Measurements from ENCODE around the gene CHML.

CHML gene, protein sequence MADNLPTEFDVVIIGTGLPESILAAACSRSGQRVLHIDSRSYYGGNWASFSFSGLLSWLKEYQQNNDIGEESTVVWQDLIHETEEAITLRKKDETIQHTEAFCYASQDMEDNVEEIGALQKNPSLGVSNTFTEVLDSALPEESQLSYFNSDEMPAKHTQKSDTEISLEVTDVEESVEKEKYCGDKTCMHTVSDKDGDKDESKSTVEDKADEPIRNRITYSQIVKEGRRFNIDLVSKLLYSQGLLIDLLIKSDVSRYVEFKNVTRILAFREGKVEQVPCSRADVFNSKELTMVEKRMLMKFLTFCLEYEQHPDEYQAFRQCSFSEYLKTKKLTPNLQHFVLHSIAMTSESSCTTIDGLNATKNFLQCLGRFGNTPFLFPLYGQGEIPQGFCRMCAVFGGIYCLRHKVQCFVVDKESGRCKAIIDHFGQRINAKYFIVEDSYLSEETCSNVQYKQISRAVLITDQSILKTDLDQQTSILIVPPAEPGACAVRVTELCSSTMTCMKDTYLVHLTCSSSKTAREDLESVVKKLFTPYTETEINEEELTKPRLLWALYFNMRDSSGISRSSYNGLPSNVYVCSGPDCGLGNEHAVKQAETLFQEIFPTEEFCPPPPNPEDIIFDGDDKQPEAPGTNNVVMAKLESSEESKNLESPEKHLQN

DNA sequence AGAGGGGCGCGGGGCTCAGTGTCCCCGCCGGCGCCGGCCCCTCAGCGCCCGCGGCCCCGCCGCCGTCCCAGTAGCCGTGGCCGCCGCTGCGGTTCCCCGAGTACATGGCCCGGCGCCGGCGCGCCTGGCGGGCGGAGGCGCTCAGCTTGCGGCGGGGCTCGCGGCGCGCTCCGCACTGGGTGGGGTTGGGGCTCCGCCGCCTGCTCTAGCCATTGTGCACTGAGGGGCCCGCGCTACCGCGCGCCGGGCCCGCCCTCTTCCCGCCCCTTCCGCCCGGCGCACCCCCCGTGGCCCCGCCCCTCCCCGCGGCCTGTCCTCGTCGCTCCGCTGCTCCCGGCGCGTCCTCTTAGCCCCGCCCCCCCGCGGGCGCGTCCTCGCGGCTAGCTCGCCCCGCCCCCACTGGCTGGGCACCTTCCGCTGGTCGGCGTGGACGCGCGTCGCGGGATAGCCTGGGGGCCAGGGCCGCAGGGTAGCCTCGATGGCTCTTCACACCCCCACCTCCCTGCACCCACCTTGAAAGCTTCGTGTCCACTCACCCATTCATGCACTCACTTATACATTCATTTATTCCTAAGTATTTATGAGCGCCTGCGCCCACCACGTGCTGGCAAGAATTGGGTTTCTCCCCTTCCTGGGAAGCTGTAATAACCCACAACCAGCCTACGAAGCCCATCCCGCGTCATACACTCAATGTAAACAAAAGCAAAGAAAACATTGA lies at the start of gene CHML, which contains the start of gene OPN3:
Gene CHML, minus strand, starts transcription at position 221 of the 718 bp plus-strand sequence. CDS start 4,603 bp downstream, outside the sequence.
Gene OPN3, minus strand, starts transcription at position 221 of the 718 bp plus-strand sequence. Its CDS starts 115 bp downstream, at position 106.
- H3K79me2 ChIP-seq (ENCODE audit: insufficient read depth, low read length) = peaks cover 46% of the 10 kb centered on the region
- peak within 1 kb of the TSS; percentile 93 to 100 for H3K4me3 ChIP-seq (ENCODE audit: low read depth in 1 of 2, low read length in 2 of 2)
- peak within 1 kb of the TSS; percentile 95 for H3K9ac ChIP-seq (ENCODE audit: low read depth, low read length)
- H2AFZ ChIP-seq (ENCODE audit: low read depth, low read length) = peak within 1 kb of the TSS; percentile 100
- TF ChIP-seq, protein P1, sequence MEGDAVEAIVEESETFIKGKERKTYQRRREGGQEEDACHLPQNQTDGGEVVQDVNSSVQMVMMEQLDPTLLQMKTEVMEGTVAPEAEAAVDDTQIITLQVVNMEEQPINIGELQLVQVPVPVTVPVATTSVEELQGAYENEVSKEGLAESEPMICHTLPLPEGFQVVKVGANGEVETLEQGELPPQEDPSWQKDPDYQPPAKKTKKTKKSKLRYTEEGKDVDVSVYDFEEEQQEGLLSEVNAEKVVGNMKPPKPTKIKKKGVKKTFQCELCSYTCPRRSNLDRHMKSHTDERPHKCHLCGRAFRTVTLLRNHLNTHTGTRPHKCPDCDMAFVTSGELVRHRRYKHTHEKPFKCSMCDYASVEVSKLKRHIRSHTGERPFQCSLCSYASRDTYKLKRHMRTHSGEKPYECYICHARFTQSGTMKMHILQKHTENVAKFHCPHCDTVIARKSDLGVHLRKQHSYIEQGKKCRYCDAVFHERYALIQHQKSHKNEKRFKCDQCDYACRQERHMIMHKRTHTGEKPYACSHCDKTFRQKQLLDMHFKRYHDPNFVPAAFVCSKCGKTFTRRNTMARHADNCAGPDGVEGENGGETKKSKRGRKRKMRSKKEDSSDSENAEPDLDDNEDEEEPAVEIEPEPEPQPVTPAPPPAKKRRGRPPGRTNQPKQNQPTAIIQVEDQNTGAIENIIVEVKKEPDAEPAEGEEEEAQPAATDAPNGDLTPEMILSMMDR (IDR thresholded peaks at IDR 0.05; ENCODE audit: borderline replicate concordance, extremely low read depth, low read length, poor library complexity, severe bottlenecking) = no peak
- no peak for TF ChIP-seq EZH2 (IDR thresholded peaks at IDR 0.05; ENCODE audit: borderline replicate concordance, low read depth, low read length, severe bottlenecking)
- no peaks in the 10 kb centered on the region for H3K27me3 ChIP-seq (ENCODE audit: insufficient read depth, low read length, poor library complexity)
- H3K4me2 ChIP-seq (ENCODE audit: insufficient read depth, low read length) = peak within 1 kb of the TSS; percentile 94
- H3K36me3 ChIP-seq (ENCODE audit: insufficient read depth, low read length) = peaks cover 20% of the 10 kb centered on the region
- H4K20me1 ChIP-seq (ENCODE audit: insufficient read depth, low read length) = peaks cover 2% of the 10 kb centered on the region; the same call in 1 of the 2 replicates
- peak; percentile 93 for DNase-seq
- ATAC-seq (ENCODE audit: insufficient read depth, low read depth) = peak; percentile 91
- H3K27ac ChIP-seq (ENCODE audit: low read length) = peak within 1 kb of the TSS; percentile 93
- H3K9me3 ChIP-seq (ENCODE audit: insufficient read depth, low read length, severe bottlenecking) = no peaks in the 10 kb centered on the region
- H3K4me1 ChIP-seq (ENCODE audit: insufficient read depth, low read length) = peaks cover 42% of the 10 kb centered on the region

DNA sequence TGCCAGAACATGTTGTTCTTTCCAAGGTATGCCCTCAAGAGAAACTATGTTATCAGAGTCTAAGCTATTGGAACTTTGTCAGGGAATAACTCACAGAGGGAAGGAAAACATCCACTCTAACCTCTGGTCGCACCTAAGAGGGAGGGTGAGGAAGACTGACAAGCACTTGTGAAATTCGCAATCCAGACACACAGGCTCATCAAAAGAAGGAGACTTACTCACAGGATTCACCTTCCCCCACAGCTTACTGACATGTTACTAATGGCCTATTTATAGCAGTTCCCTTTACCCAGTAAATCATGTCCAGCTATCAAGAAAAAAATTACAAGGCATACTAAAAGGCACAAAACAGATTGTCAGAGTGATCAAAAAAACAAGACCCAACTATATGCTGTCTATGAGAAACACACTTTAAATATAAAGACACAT lies 48.8 kb upstream of the CHML start:
- Histone ChIP-seq H3K27ac (ENCODE audit: low read length) (no peak overlapping the region), H2AFZ (ENCODE audit: low read depth, low read length) (no peak overlapping the region), H3K27me3 (ENCODE audit: insufficient read depth, low read length, poor library complexity) (no peaks in the 10 kb centered on the region), H3K79me2 (ENCODE audit: insufficient read depth, low read length) (no peaks in the 10 kb centered on the region), H3K36me3 (ENCODE audit: insufficient read depth, low read length) (no peaks in the 10 kb centered on the region), H3K9ac (ENCODE audit: low read depth, low read length) (no peak overlapping the region), H3K4me1 (ENCODE audit: insufficient read depth, low read length) (no peaks in the 10 kb centered on the region), H3K9me3 (ENCODE audit: insufficient read depth, low read length, severe bottlenecking) (no peaks in the 10 kb centered on the region), H3K4me3 (ENCODE audit: low read depth in 1 of 2, low read length in 2 of 2) (no peak overlapping the region), H4K20me1 (ENCODE audit: insufficient read depth, low read length) (no peaks in the 10 kb centered on the region), H3K4me2 (ENCODE audit: insufficient read depth, low read length) (no peak overlapping the region)
- no peak for TF ChIP-seq EZH2 (IDR thresholded peaks at IDR 0.05; ENCODE audit: borderline replicate concordance, low read depth, low read length, severe bottlenecking)
- TF ChIP-seq, protein P1 (IDR thresholded peaks at IDR 0.05; ENCODE audit: borderline replicate concordance, extremely low read depth, low read length, poor library complexity, severe bottlenecking) = no peak
- DNase-seq (no peak), ATAC-seq (ENCODE audit: insufficient read depth, low read depth) (no peak)

DNA sequence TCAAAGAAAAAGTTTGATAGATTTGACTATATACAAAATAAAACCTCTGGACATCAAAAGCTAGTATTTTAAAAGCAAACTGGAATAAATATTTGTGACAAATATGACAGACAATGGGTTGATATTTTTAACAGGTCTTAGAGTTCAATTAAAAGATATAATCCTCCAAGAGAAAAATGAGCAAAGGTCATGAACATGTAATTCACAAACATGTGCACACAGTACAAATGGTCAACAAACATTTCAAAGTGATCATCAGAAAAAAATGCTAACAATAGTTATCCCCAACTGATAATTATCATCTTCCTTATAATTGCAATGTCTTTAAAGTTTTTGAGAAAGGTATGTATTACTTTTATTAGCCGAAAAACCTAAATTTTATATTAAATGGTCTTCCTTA lies 43.9 kb upstream of the CHML start:
- H3K36me3 ChIP-seq (ENCODE audit: insufficient read depth, low read length) = no peaks in the 10 kb centered on the region
- no peak for ATAC-seq (ENCODE audit: insufficient read depth, low read depth)
- H4K20me1 ChIP-seq (ENCODE audit: insufficient read depth, low read length) = no peaks in the 10 kb centered on the region
- H3K79me2 ChIP-seq (ENCODE audit: insufficient read depth, low read length) = no peaks in the 10 kb centered on the region
- no peak overlapping the region for H2AFZ ChIP-seq (ENCODE audit: low read depth, low read length)
- no peaks in the 10 kb centered on the region for H3K27me3 ChIP-seq (ENCODE audit: insufficient read depth, low read length, poor library complexity)
- TF ChIP-seq, protein P1 (IDR thresholded peaks at IDR 0.05; ENCODE audit: borderline replicate concordance, extremely low read depth, low read length, poor library complexity, severe bottlenecking) = no peak
- TF ChIP-seq EZH2 (IDR thresholded peaks at IDR 0.05; ENCODE audit: borderline replicate concordance, low read depth, low read length, severe bottlenecking) = no peak
- no peaks in the 10 kb centered on the region for H3K4me1 ChIP-seq (ENCODE audit: insufficient read depth, low read length)
- H3K9me3 ChIP-seq (ENCODE audit: insufficient read depth, low read length, severe bottlenecking) = no peaks in the 10 kb centered on the region
- H3K4me2 ChIP-seq (ENCODE audit: insufficient read depth, low read length) = no peak overlapping the region
- no peak for DNase-seq
- no peak overlapping the region for H3K4me3 ChIP-seq (ENCODE audit: low read depth in 1 of 2, low read length in 2 of 2)
- H3K27ac ChIP-seq (ENCODE audit: low read length) = no peak overlapping the region
- H3K9ac ChIP-seq (ENCODE audit: low read depth, low read length) = no peak overlapping the region

Data from DND-41 (cell line).